Gastrocnemius medialis (tissue), 4 donors: ENCODE results near the gene MAB21L1.

Source experiments
- POLR2A ChIP-seq, 2 donors: fragments of 450-650 bp; IDR thresholded peaks; one replicate each; pipeline ENCODE4 v1.6.1; 2017; ENCODE audit warnings: antibody characterized with exemption in 2 of 2, mild to moderate bottlenecking in 2 of 2, moderate library complexity in 2 of 2
- TF ChIP-seq, protein P1 (sequence below), 5 experiments: fragments of 450-650 bp in 3 of 5; fragments of 200-600 bp in 2 of 5; sonication (generic) in 2 of 5; IDR thresholded peaks in 4 of 5; conservative IDR thresholded peaks in 1 of 5; 1 replicate in 4 of 5; 2 replicates in 1 of 5; pipeline ENCODE4 v1.5.1; 2016 to 2019; ENCODE audit warnings: antibody characterized with exemption in 5 of 5, mild to moderate bottlenecking in 3 of 5, moderate library complexity in 3 of 5

DNA sequence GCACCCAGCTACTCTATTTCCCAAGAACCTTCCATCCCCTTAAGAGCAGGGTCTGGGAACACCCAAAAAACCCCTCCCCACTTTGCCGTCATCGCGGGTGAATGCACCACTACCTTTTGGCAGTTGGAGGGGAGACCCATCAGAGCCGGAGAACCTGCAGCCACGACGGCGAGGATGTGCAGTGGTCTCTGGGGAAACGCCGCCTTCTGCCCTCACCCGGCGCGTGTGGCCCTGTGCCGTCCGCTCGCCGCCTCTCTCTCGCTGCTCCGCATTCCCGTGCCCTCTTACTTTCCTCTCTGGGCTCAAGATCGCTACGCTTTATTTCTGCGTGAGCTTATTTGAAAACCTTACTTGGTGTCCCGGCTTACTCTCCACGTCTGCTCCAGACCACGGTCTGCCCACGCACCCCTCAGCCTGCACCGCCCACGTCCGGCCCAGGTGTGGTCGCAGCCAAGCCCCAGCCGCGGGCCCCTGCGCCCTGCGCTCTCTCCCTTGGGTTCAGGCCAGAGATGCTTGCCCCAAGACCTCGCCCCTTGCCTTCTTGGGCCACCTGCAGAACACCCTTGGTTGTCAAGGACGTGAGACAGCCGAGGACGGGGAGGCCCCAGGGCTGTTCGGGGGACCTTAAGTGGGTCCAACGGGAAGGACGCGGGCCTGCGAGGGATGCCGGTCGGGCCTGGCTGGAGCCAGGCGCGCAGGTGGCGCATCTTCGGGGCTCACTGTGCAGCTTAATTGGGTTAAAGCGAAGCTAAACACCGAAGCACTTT is 2.0 kb upstream of the MAB21L1 start:
- TF ChIP-seq, protein P1, sequence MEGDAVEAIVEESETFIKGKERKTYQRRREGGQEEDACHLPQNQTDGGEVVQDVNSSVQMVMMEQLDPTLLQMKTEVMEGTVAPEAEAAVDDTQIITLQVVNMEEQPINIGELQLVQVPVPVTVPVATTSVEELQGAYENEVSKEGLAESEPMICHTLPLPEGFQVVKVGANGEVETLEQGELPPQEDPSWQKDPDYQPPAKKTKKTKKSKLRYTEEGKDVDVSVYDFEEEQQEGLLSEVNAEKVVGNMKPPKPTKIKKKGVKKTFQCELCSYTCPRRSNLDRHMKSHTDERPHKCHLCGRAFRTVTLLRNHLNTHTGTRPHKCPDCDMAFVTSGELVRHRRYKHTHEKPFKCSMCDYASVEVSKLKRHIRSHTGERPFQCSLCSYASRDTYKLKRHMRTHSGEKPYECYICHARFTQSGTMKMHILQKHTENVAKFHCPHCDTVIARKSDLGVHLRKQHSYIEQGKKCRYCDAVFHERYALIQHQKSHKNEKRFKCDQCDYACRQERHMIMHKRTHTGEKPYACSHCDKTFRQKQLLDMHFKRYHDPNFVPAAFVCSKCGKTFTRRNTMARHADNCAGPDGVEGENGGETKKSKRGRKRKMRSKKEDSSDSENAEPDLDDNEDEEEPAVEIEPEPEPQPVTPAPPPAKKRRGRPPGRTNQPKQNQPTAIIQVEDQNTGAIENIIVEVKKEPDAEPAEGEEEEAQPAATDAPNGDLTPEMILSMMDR (IDR thresholded peaks at IDR 0.05 in 4 of 5, conservative IDR thresholded peaks at IDR 0.05 in 1 of 5): no peak
- no peak for TF ChIP-seq POLR2A (IDR thresholded peaks at IDR 0.05)
